Gastroesophageal sphincter (tissue), 3 donors: Measurements from ENCODE around the gene PAXX.

Experiments
- CTCF ChIP-seq, 4 experiments: fragments of 200-600 bp in 2 of 4; fragments of 450-650 bp in 2 of 4; sonication (generic) in 1 of 4; IDR thresholded peaks; one replicate each; pipeline ENCODE4 v1.5.1; 2017 to 2019; ENCODE audit warnings: antibody characterized with exemption in 4 of 4, mild to moderate bottlenecking in 2 of 4, moderate library complexity in 2 of 4
- EP300 ChIP-seq: sonication (generic); formaldehyde crosslinking; IDR thresholded peaks from one replicate; pipeline ENCODE4 v1.6.1; 2017; ENCODE audit warnings: antibody characterized with exemption, mild to moderate bottlenecking
- POLR2AphosphoS5 ChIP-seq: sonication (generic); formaldehyde crosslinking; IDR thresholded peaks from one replicate; pipeline ENCODE4 v1.6.1; 2017; ENCODE audit warnings: antibody characterized with exemption

- TF ChIP-seq CTCF (IDR thresholded peaks at IDR 0.05) (no peak), POLR2AphosphoS5 (no peak), EP300 (no peak)
Observed at GRCh38 chr9:136980669-136981478, 11.3 kb upstream of the PAXX start.
